ENCODE measurements around the gene CDH1. TPM values are rescaled to one million over a fixed set of nuclear protein-coding genes. Genes with fewer than 3 reads are reported as not detected.

Gene CDH1
- total RNA-seq, 2 experiments from 2014 or later = 2.4 to 3.1 TPM

- POLR2A ChIA-PET = no interaction called here
- Mint-ChIP-seq H3K27ac (no peak overlapping the region), H3K27me3 (peaks cover 19% of the 10 kb centered on the region), H3K36me3 (no peaks in the 10 kb centered on the region), H3K9me3 (no peaks in the 10 kb centered on the region), H3K4me3 (no peak overlapping the region), H3K4me1 (ENCODE audit: low read depth) (peaks cover 8% of the 10 kb centered on the region)
- CTCF ChIA-PET = no interaction called here
- intact Hi-C loops (cut with micrococcal nuclease) = no loop called here
- no peak for DNase-seq
Observed at GRCh38 chr16:68733570-68733969, 3.5 kb upstream of the CDH1 start.

- ChIA-PET POLR2A (no interaction called here), CTCF (no interaction called here)
- no peaks in the 10 kb centered on the region for H3K36me3 Mint-ChIP-seq
- peaks cover 9% of the 10 kb centered on the region for H3K4me1 Mint-ChIP-seq (ENCODE audit: low read depth)
- no peak for DNase-seq
- H3K27me3 Mint-ChIP-seq = peaks cover 18% of the 10 kb centered on the region
- no peak overlapping the region for H3K4me3 Mint-ChIP-seq
- H3K9me3 Mint-ChIP-seq = no peaks in the 10 kb centered on the region
- intact Hi-C loops (cut with micrococcal nuclease) = loop anchor here (5.0 kb wide), 1 partner anchor 32 kb away; no protein-coding TSS in a partner anchor
- H3K27ac Mint-ChIP-seq = no peak overlapping the region
Observed at GRCh38 chr16:68734782-68735181, 2.3 kb upstream of the CDH1 start.

GRCh38 chr16:68736561-68736960 lies 531 bp upstream of the CDH1 start:
- CTCF ChIA-PET = interaction anchor here (0.6 kb wide), 1 partner anchor 146 kb away, joined by 3 read pairs; no protein-coding TSS in a partner anchor
- H3K4me3 Mint-ChIP-seq = peak overlapping the region; percentile 63
- DNase-seq = no peak
- POLR2A ChIA-PET = no interaction called here
- intact Hi-C loops (cut with micrococcal nuclease) = loop anchor here (5.0 kb wide), 1 partner anchor 34 kb away; no protein-coding TSS in a partner anchor
- no peak overlapping the region for H3K27ac Mint-ChIP-seq
- peaks cover 12% of the 10 kb centered on the region for H3K4me1 Mint-ChIP-seq (ENCODE audit: low read depth)
- H3K27me3 Mint-ChIP-seq = peaks cover 26% of the 10 kb centered on the region
- no peaks in the 10 kb centered on the region for H3K9me3 Mint-ChIP-seq
- H3K36me3 Mint-ChIP-seq = no peaks in the 10 kb centered on the region

GRCh38 chr16:68737730-68738629 lies 888 bp downstream of the CDH1 start:
- peaks cover 12% of the 10 kb centered on the region for H3K4me1 Mint-ChIP-seq (ENCODE audit: low read depth)
- H3K27ac Mint-ChIP-seq = no peak overlapping the region
- H3K9me3 Mint-ChIP-seq = no peaks in the 10 kb centered on the region
- no peaks in the 10 kb centered on the region for H3K36me3 Mint-ChIP-seq
- H3K27me3 Mint-ChIP-seq = peaks cover 26% of the 10 kb centered on the region
- ChIA-PET POLR2A (no interaction called here), CTCF (no interaction called here)
- H3K4me3 Mint-ChIP-seq = peak overlapping the region; percentile 28
- intact Hi-C loops (cut with micrococcal nuclease) = loop anchor here (5.0 kb wide), 1 partner anchor 36 kb away; no protein-coding TSS in a partner anchor
- peak; percentile 31 for DNase-seq

GRCh38 chr16:68739964-68740627 lies 3.0 kb downstream of the CDH1 start:
- Mint-ChIP-seq H3K27me3 (peaks cover 29% of the 10 kb centered on the region), H3K9me3 (no peaks in the 10 kb centered on the region), H3K4me3 (no peak overlapping the region), H3K4me1 (ENCODE audit: low read depth) (peaks cover 12% of the 10 kb centered on the region), H3K27ac (no peak overlapping the region), H3K36me3 (no peaks in the 10 kb centered on the region)
- ChIA-PET CTCF (no interaction called here), POLR2A (no interaction called here)
- intact Hi-C loops (cut with micrococcal nuclease) = loop anchor here (5.0 kb wide), 1 partner anchor 38 kb away; no protein-coding TSS in a partner anchor
- DNase-seq = no peak

- Mint-ChIP-seq H3K4me1 (ENCODE audit: low read depth) (peaks cover 12% of the 10 kb centered on the region), H3K36me3 (no peaks in the 10 kb centered on the region), H3K4me3 (no peak overlapping the region), H3K9me3 (no peaks in the 10 kb centered on the region), H3K27ac (no peak overlapping the region), H3K27me3 (peaks cover 29% of the 10 kb centered on the region)
- no peak for DNase-seq
- CTCF ChIA-PET = no interaction called here
- POLR2A ChIA-PET = no interaction called here
- intact Hi-C loops (cut with micrococcal nuclease) = no loop called here
Observed at GRCh38 chr16:68740628-68741346, 3.7 kb downstream of the CDH1 start.

GRCh38 chr16:68743664-68744063 lies 6.6 kb downstream of the CDH1 start:
- no peak overlapping the region for H3K27ac Mint-ChIP-seq
- H3K4me1 Mint-ChIP-seq (ENCODE audit: low read depth) = peaks cover 4% of the 10 kb centered on the region
- ChIA-PET POLR2A (no interaction called here), CTCF (no interaction called here)
- H3K9me3 Mint-ChIP-seq = no peaks in the 10 kb centered on the region
- H3K36me3 Mint-ChIP-seq = no peaks in the 10 kb centered on the region
- intact Hi-C loops (cut with micrococcal nuclease) = no loop called here
- H3K4me3 Mint-ChIP-seq = no peak overlapping the region
- peaks cover 11% of the 10 kb centered on the region for H3K27me3 Mint-ChIP-seq
- no peak for DNase-seq

GRCh38 chr16:68744744-68745280 lies 7.7 kb downstream of the CDH1 start:
- Mint-ChIP-seq H3K4me3 (no peak overlapping the region), H3K9me3 (no peaks in the 10 kb centered on the region), H3K36me3 (no peaks in the 10 kb centered on the region), H3K27ac (no peak overlapping the region), H3K4me1 (ENCODE audit: low read depth) (peaks cover 4% of the 10 kb centered on the region), H3K27me3 (peaks cover 11% of the 10 kb centered on the region)
- CTCF ChIA-PET = no interaction called here
- intact Hi-C loops (cut with micrococcal nuclease) = no loop called here
- POLR2A ChIA-PET = no interaction called here
- no peak for DNase-seq

GRCh38 chr16:68746951-68747350 lies 9.9 kb downstream of the CDH1 start:
- Mint-ChIP-seq H3K9me3 (no peaks in the 10 kb centered on the region), H3K27ac (no peak overlapping the region), H3K27me3 (peaks cover 4% of the 10 kb centered on the region), H3K4me3 (no peak overlapping the region), H3K36me3 (no peaks in the 10 kb centered on the region), H3K4me1 (ENCODE audit: low read depth) (no peaks in the 10 kb centered on the region)
- no peak for DNase-seq
- ChIA-PET POLR2A (no interaction called here), CTCF (interaction anchor here (1.2 kb wide), 1 partner anchor 156 kb away, joined by 4 read pairs; no protein-coding TSS in a partner anchor)
- intact Hi-C loops (cut with micrococcal nuclease) = no loop called here

GRCh38 chr16:68749432-68749831 lies 12.3 kb downstream of the CDH1 start:
- H3K27ac Mint-ChIP-seq = no peak overlapping the region
- POLR2A ChIA-PET = no interaction called here

GRCh38 chr16:68750193-68750695 lies 13.2 kb downstream of the CDH1 start:
- ChIA-PET CTCF (interaction anchor here (0.7 to 1.0 kb wide), 3 partner anchors 51 to 116 kb away, joined by 3 read pairs; no protein-coding TSS in a partner anchor), POLR2A (interaction anchor here (0.5 kb wide), 1 partner anchor 22 kb away, joined by 3 read pairs; no protein-coding TSS in a partner anchor)
- no peaks in the 10 kb centered on the region for H3K9me3 Mint-ChIP-seq
- H3K27ac Mint-ChIP-seq = no peak overlapping the region
- no peak overlapping the region for H3K4me3 Mint-ChIP-seq
- H3K27me3 Mint-ChIP-seq = peaks cover 2% of the 10 kb centered on the region
- H3K4me1 Mint-ChIP-seq (ENCODE audit: low read depth) = peaks cover 22% of the 10 kb centered on the region
- intact Hi-C loops (cut with micrococcal nuclease) = loop anchor here (10.0 kb wide), 2 partner anchors 215 to 815 kb away; partner anchors contain the start of genes NFAT5 and ZFP90
- no peak for DNase-seq
- H3K36me3 Mint-ChIP-seq = no peaks in the 10 kb centered on the region

More at GRCh38 chr16:68749432-68749831, 12.3 kb downstream of the CDH1 start:
- intact Hi-C loops (cut with micrococcal nuclease) = no loop called here
- CTCF ChIA-PET = interaction anchor here (0.7 kb wide), 1 partner anchor 115 kb away, joined by 3 read pairs; no protein-coding TSS in a partner anchor
- Mint-ChIP-seq H3K9me3 (no peaks in the 10 kb centered on the region), H3K4me1 (ENCODE audit: low read depth) (peaks cover 17% of the 10 kb centered on the region), H3K36me3 (no peaks in the 10 kb centered on the region), H3K27me3 (peaks cover 4% of the 10 kb centered on the region), H3K4me3 (no peak overlapping the region)
- DNase-seq = peak; percentile 24
